ENCODE data around the gene TBC1D10B. TPM values are rescaled to one million over a fixed set of nuclear protein-coding genes. Genes with fewer than 3 reads are reported as not detected.
"Not testable (repeated sequence)": the region's sequence is repeated elsewhere in the genome, so short reads cannot be mapped to it uniquely, and the experiment has no call there.

Gene TBC1D10B
- polyA plus RNA-seq, 1 experiment = 12.0 TPM

DNA sequence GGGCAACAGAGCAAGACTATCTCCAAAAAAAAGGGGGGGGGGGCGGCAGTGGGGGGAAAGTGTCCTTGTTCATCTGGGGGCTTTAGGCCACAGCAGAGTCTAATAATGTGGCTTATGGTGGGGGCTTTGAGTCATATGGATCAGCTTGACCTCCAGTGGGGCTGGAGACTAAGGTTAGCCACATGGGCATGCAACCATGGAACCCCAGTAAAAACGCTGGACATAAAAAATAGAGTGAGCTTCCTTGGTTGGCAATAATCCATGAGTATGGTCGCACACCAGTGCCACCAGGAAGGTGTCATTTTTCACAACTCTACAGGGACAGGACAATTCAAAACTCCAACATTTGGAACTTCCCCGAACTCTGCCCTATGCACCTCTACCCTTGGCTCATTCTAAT lies 59.4 kb downstream of the TBC1D10B start:
- H3K4me3 ChIP-seq (ENCODE audit: low read depth, low read length); POLR2A ChIA-PET; H3K9me3 ChIP-seq (ENCODE audit: control insufficient read depth, insufficient read depth, low read length); H3K27me3 ChIP-seq (ENCODE audit: control insufficient read depth, insufficient read depth, low read length); DNase-seq (ENCODE audit: low read depth, low spot score); CTCF ChIA-PET; H3K27ac ChIP-seq (ENCODE audit: low read depth, low read length): not testable (repeated sequence)

DNA sequence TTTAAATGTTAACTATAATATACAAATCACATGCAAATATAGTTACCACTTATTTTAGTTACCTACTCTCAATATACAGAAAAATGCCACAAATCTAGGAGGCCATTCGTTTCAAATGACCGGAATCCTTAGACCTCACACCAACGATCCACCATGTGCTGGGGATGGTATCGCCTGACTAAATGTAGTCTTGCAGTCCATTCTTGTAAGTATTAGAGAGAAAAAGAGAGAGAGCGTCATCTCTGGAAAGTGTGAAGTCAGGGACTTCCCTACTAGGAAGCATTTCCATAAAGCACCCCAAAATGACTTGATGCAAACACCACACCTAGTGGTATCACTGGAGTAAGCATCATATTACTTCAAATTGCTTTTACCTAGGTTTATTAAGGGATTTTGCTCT lies 61.0 kb downstream of the TBC1D10B start:
- CTCF ChIA-PET; H3K9me3 ChIP-seq (ENCODE audit: control insufficient read depth, insufficient read depth, low read length); DNase-seq (ENCODE audit: low read depth, low spot score); H3K27ac ChIP-seq (ENCODE audit: low read depth, low read length); H3K4me3 ChIP-seq (ENCODE audit: low read depth, low read length); POLR2A ChIA-PET; H3K27me3 ChIP-seq (ENCODE audit: control insufficient read depth, insufficient read depth, low read length): not testable (repeated sequence)

Small RNAs within 50 kb of the gene (small RNA-seq; reads per million reads assigned to genes)
- not detected for gene RF00406 (ENCODE audit: insufficient read length, low read depth)

Other genes with a start within 250 kb of the TBC1D10B start
- gene MAPK3, start 247.3 kb downstream of the TBC1D10B start, polyA plus RNA-seq (2011; rRNA removed) = 82.5 and 91.7 TPM in 2 replicates
- 2.9 and 4.2 TPM in 2 replicates for gene CORO1A, start 186.9 kb downstream of the TBC1D10B start, polyA plus RNA-seq (2011; rRNA removed)
- gene BOLA2B, start 176.8 kb downstream of the TBC1D10B start, polyA plus RNA-seq (2011; rRNA removed) = 17.5 and 38.2 TPM in 2 replicates
- gene SLX1A, start 176.6 kb downstream of the TBC1D10B start, polyA plus RNA-seq (2011; rRNA removed) = 3.8 and 13.4 TPM in 2 replicates
- gene SULT1A3, start 171.2 kb downstream of the TBC1D10B start, polyA plus RNA-seq (2011; rRNA removed) = 7.3 and 8.5 TPM in 2 replicates
- gene NPIPB13, start 122.0 kb downstream of the TBC1D10B start, polyA plus RNA-seq (2011; rRNA removed) = 0.83 and 1.7 TPM in 2 replicates
- gene CD2BP2, start 15.2 kb downstream of the TBC1D10B start, polyA plus RNA-seq (2011; rRNA removed) = 48.9 and 49.5 TPM in 2 replicates
- gene MYL11, start 4.3 kb upstream of the TBC1D10B start, polyA plus RNA-seq (2011; rRNA removed) = 0.55 TPM in 1 of 2 replicates, not detected in the other
- not detected in 2 replicates for gene SEPTIN1, start 12.1 kb upstream of the TBC1D10B start, polyA plus RNA-seq (2011; rRNA removed)
- 4.3 and 5.3 TPM in 2 replicates for gene ZNF48, start 24.9 kb upstream of the TBC1D10B start, polyA plus RNA-seq (2011; rRNA removed)
- gene ZNF771, start 37.1 kb upstream of the TBC1D10B start, polyA plus RNA-seq (2011; rRNA removed) = 9.3 and 10.1 TPM in 2 replicates
- gene DCTPP1, start 59.5 kb upstream of the TBC1D10B start, polyA plus RNA-seq (2011; rRNA removed) = 34.1 and 34.7 TPM in 2 replicates
- gene SEPHS2, start 75.4 kb upstream of the TBC1D10B start, polyA plus RNA-seq (2011; rRNA removed) = 41.2 and 47.1 TPM in 2 replicates
- not detected in 2 replicates for gene ITGAL, start 102.2 kb upstream of the TBC1D10B start, polyA plus RNA-seq (2011; rRNA removed)
- 9.8 and 14.5 TPM in 2 replicates for gene ZNF768, start 156.1 kb upstream of the TBC1D10B start, polyA plus RNA-seq (2011; rRNA removed)
- gene ZNF747, start 164.4 kb upstream of the TBC1D10B start, polyA plus RNA-seq (2011; rRNA removed) = 4.9 and 5.0 TPM in 2 replicates
- 2.5 and 3.2 TPM in 2 replicates for gene ZNF764, start 187.9 kb upstream of the TBC1D10B start, polyA plus RNA-seq (2011; rRNA removed)
- gene ZNF688, start 201.2 kb upstream of the TBC1D10B start, polyA plus RNA-seq (2011; rRNA removed) = 5.5 and 6.8 TPM in 2 replicates
- gene ZNF785, start 215.2 kb upstream of the TBC1D10B start, polyA plus RNA-seq (2011; rRNA removed) = 4.7 and 6.6 TPM in 2 replicates
- gene ZNF689, start 239.9 kb upstream of the TBC1D10B start, polyA plus RNA-seq (2011; rRNA removed) = 4.0 and 4.2 TPM in 2 replicates